GM18505 (cell line): ENCODE results near the gene CSPG5.

ENCODE experiments used
- ATAC-seq: cut with Tn5 transposase; IDR thresholded peaks from one replicate; pipeline ENCODE4 v1.9.1; 2021; ENCODE audit not compliant: unreplicated experiment
- POLR2A ChIP-seq: IDR thresholded peaks from 4 replicates; pipeline ENCODE4 v1.6.1; 2011; ENCODE audit warnings: borderline replicate concordance; ENCODE audit not compliant: insufficient read depth, insufficient read length; ENCODE audit errors: extremely low read depth

The CSPG5 gene

GRCh38 chr3:47536967-47537366, 41.7 kb downstream of the CSPG5 start:
- TF ChIP-seq POLR2A = no peak
- ATAC-seq = no peak

- no peak for TF ChIP-seq POLR2A
- no peak for ATAC-seq
Measured at GRCh38 chr3:47536221-47536891, 42.3 kb downstream of the CSPG5 start.

- no peak for TF ChIP-seq POLR2A
- ATAC-seq = no peak
Measured at GRCh38 chr3:47533996-47534454, 44.6 kb downstream of the CSPG5 start.

GRCh38 chr3:47533481-47533880, 45.2 kb downstream of the CSPG5 start:
- no peak for ATAC-seq
- TF ChIP-seq POLR2A = no peak

- no peak for TF ChIP-seq POLR2A
- ATAC-seq = no peak
Measured at GRCh38 chr3:47527952-47528725, 50.5 kb downstream of the CSPG5 start.

GRCh38 chr3:47525617-47526016, 53.0 kb downstream of the CSPG5 start:
- no peak for TF ChIP-seq POLR2A
- no peak for ATAC-seq

GRCh38 chr3:47523310-47524073, 55.2 kb downstream of the CSPG5 start:
- ATAC-seq = no peak

GRCh38 chr3:47522082-47522987, 56.3 kb downstream of the CSPG5 start:
- no peak for ATAC-seq
- no peak for TF ChIP-seq POLR2A

More at GRCh38 chr3:47523310-47524073, 55.2 kb downstream of the CSPG5 start:
- TF ChIP-seq POLR2A = no peak

- ATAC-seq = no peak
Measured at GRCh38 chr3:47520756-47521155, 57.9 kb downstream of the CSPG5 start.

GRCh38 chr3:47517937-47518336, 60.7 kb downstream of the CSPG5 start:
- ATAC-seq = no peak
- no peak for TF ChIP-seq POLR2A

More at GRCh38 chr3:47520756-47521155, 57.9 kb downstream of the CSPG5 start:
- TF ChIP-seq POLR2A = no peak

GRCh38 chr3:47515864-47516319, 62.8 kb downstream of the CSPG5 start:
- TF ChIP-seq POLR2A = no peak
- ATAC-seq = no peak

- no peak for ATAC-seq
- TF ChIP-seq POLR2A = no peak
Measured at GRCh38 chr3:47515100-47515499, 63.6 kb downstream of the CSPG5 start.
